Measurements from ENCODE around the gene TBC1D20. TPM values are rescaled to one million over a fixed set of nuclear protein-coding genes. Genes with fewer than 3 reads are reported as not detected.
"Not testable (repeated sequence)": the region's sequence is repeated elsewhere in the genome, so short reads cannot be mapped to it uniquely, and the experiment has no call there.

Gene TBC1D20
- total RNA-seq, 1 donor, result 64.8 TPM

DNA sequence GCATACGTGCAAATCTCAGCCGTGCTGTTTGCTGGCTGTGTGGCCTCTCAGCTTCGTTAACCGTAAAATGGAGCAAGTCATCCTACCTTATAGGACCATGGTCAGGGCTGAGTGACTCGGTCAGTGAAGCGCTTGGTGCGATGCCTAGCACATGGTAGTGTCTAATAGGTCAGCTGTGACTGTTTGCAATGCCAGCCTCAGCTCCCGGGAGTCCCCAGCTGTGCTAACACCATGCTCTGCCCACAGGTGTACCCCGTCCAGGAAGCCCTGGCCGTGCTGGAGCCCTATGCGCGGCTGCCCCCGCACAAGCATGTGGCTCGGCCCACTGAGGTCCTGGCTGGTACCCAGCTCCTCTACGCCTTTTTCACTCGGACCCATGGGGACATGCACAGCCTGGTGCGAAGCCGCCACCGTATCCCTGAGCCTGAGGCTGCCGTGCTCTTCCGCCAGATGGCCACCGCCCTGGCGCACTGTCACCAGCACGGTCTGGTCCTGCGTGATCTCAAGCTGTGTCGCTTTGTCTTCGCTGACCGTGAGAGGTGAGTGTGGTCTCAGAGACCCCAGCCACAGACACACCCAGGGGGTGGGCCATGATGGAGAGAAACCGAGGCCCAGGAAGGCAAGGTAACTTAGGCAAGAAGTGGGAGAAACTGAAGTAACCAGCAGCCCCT, 71.2 kb downstream of the TBC1D20 start:
- Histone ChIP-seq H3K79me2 (ENCODE audit: insufficient read depth, low read length) (no peaks in the 10 kb centered on the region), H3K27ac (ENCODE audit: low read depth, low read length) (no peak overlapping the region), H4K20me1 (ENCODE audit: insufficient read depth, low read length) (no peaks in the 10 kb centered on the region), H3K9me3 (ENCODE audit: low read depth, low read length) (no peaks in the 10 kb centered on the region), H3K27me3 (ENCODE audit: insufficient read depth, low read length) (no peaks in the 10 kb centered on the region), H3K4me3 (ENCODE audit: insufficient read depth, low read length) (no peak overlapping the region), H2AFZ (ENCODE audit: low read length) (no peak overlapping the region), H3K36me3 (ENCODE audit: insufficient read depth, low read length) (peaks cover 25% of the 10 kb centered on the region), H3K4me2 (ENCODE audit: insufficient read depth, low read length) (no peak overlapping the region), H3K4me1 (ENCODE audit: insufficient read depth, low read length) (no peaks in the 10 kb centered on the region)
- no peak for TF ChIP-seq CTCF (IDR thresholded peaks at IDR 0.05; ENCODE audit: extremely low read depth, low read depth, low read length)
- peak; percentile 74 for DNase-seq (ENCODE audit: insufficient read length, low spot score, missing footprints)

GRCh38 chr20:389220-389619, 73.1 kb downstream of the TBC1D20 start:
- TF ChIP-seq CTCF (IDR thresholded peaks at IDR 0.05; ENCODE audit: extremely low read depth, low read depth, low read length), result no peak
- H3K4me1 ChIP-seq (ENCODE audit: insufficient read depth, low read length), result no peaks in the 10 kb centered on the region
- H3K27me3 ChIP-seq (ENCODE audit: insufficient read depth, low read length), result no peaks in the 10 kb centered on the region
- peak; percentile 68 for DNase-seq (ENCODE audit: insufficient read length, low spot score, missing footprints)
- no peak overlapping the region for H3K4me2 ChIP-seq (ENCODE audit: insufficient read depth, low read length)
- no peaks in the 10 kb centered on the region for H3K9me3 ChIP-seq (ENCODE audit: low read depth, low read length)
- no peak overlapping the region for H3K4me3 ChIP-seq (ENCODE audit: insufficient read depth, low read length)
- peaks cover 21% of the 10 kb centered on the region for H3K36me3 ChIP-seq (ENCODE audit: insufficient read depth, low read length)
- peaks cover 4% of the 10 kb centered on the region for H3K79me2 ChIP-seq (ENCODE audit: insufficient read depth, low read length)
- H2AFZ ChIP-seq (ENCODE audit: low read length), result no peak overlapping the region
- H4K20me1 ChIP-seq (ENCODE audit: insufficient read depth, low read length), result no peaks in the 10 kb centered on the region
- no peak overlapping the region for H3K27ac ChIP-seq (ENCODE audit: low read depth, low read length)

DNA sequence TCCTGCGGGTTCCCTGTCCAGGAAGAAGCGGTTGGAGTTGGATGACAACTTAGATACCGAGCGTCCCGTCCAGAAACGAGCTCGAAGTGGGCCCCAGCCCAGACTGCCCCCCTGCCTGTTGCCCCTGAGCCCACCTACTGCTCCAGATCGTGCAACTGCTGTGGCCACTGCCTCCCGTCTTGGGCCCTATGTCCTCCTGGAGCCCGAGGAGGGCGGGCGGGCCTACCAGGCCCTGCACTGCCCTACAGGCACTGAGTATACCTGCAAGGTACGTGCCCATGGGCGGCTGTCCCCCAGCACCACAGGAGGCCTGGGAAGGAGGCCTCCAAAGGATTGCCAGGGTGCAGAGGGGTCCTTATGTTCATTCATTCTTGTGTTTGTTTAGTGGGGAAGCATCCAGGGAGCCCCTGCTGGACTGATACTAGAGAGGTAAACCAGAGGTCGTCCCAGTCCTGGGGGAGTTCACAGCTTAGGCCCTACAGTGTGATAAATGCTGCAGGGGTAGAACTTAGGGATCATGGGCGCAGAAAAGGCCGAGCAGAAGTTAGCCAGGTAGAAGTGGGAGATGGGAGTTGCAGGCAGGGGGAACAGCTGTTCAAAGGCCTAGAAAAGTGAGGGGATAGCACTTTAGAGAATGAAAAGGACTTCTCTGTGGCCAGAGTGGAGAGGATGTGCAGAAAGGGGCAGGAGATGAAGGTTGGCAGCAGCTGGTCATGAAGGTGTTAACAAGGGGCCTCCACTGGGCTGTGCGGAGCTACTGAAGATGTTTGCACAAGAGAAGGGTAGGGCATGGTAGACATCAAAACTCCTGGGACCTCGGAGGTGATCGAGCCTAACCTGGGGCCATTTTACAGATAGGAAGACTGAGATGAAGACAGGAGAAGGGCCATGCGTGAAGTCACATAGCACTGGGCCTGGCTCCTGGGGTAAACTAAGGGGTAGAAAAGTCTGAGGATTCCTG, 74.0 kb downstream of the TBC1D20 start:
- Histone ChIP-seq H3K36me3 (ENCODE audit: insufficient read depth, low read length) (peaks cover 20% of the 10 kb centered on the region), H3K4me1 (ENCODE audit: insufficient read depth, low read length) (no peaks in the 10 kb centered on the region), H3K4me3 (ENCODE audit: insufficient read depth, low read length) (no peak overlapping the region), H3K79me2 (ENCODE audit: insufficient read depth, low read length) (peaks cover 4% of the 10 kb centered on the region), H3K4me2 (ENCODE audit: insufficient read depth, low read length) (no peak overlapping the region), H2AFZ (ENCODE audit: low read length) (no peak overlapping the region), H3K27ac (ENCODE audit: low read depth, low read length) (no peak overlapping the region), H3K9me3 (ENCODE audit: low read depth, low read length) (no peaks in the 10 kb centered on the region), H3K27me3 (ENCODE audit: insufficient read depth, low read length) (no peaks in the 10 kb centered on the region), H4K20me1 (ENCODE audit: insufficient read depth, low read length) (no peaks in the 10 kb centered on the region)
- no peak for DNase-seq (ENCODE audit: insufficient read length, low spot score, missing footprints)
- TF ChIP-seq CTCF (IDR thresholded peaks at IDR 0.05; ENCODE audit: extremely low read depth, low read depth, low read length), result no peak

DNA sequence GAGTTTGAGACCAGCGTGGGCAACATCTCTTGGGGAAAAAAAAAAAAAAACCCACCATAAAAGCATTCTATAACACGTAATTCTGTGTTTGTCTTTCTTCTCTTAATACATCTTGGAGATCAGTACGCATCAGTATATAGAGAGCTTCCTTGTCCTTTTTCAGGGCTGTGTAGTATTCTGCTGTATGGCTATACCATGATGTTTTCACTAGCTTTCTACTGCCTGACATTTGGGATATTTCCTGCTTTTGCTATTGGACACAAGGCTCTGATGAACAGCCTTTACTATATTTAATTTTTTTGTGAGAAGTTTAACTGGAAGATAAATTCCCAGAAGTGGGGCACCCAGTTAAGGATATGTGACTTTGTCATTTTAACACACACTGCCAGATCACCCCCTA, 74.8 kb downstream of the TBC1D20 start:
- Histone ChIP-seq H3K9me3 (ENCODE audit: low read depth, low read length) (no peaks in the 10 kb centered on the region), H3K4me2 (ENCODE audit: insufficient read depth, low read length) (no peak overlapping the region), H3K4me3 (ENCODE audit: insufficient read depth, low read length) (no peak overlapping the region), H3K36me3 (ENCODE audit: insufficient read depth, low read length) (peaks cover 20% of the 10 kb centered on the region), H3K79me2 (ENCODE audit: insufficient read depth, low read length) (peaks cover 9% of the 10 kb centered on the region), H4K20me1 (ENCODE audit: insufficient read depth, low read length) (peaks cover 6% of the 10 kb centered on the region), H3K27me3 (ENCODE audit: insufficient read depth, low read length) (no peaks in the 10 kb centered on the region), H3K27ac (ENCODE audit: low read depth, low read length) (no peak overlapping the region), H2AFZ (ENCODE audit: low read length) (no peak overlapping the region), H3K4me1 (ENCODE audit: insufficient read depth, low read length) (no peaks in the 10 kb centered on the region)
- TF ChIP-seq CTCF (IDR thresholded peaks at IDR 0.05; ENCODE audit: extremely low read depth, low read depth, low read length), result no peak
- no peak for DNase-seq (ENCODE audit: insufficient read length, low spot score, missing footprints)

- DNase-seq (ENCODE audit: insufficient read length, low spot score, missing footprints); H3K27me3 ChIP-seq (ENCODE audit: insufficient read depth, low read length); H3K9me3 ChIP-seq (ENCODE audit: low read depth, low read length); H3K27ac ChIP-seq (ENCODE audit: low read depth, low read length); H3K4me1 ChIP-seq (ENCODE audit: insufficient read depth, low read length); H3K4me2 ChIP-seq (ENCODE audit: insufficient read depth, low read length); H3K4me3 ChIP-seq (ENCODE audit: insufficient read depth, low read length); H2AFZ ChIP-seq (ENCODE audit: low read length): not testable (repeated sequence)
- H3K79me2 ChIP-seq (ENCODE audit: insufficient read depth, low read length), result peaks cover 14% of the 10 kb centered on the region
- peaks cover 15% of the 10 kb centered on the region for H3K36me3 ChIP-seq (ENCODE audit: insufficient read depth, low read length)
- peaks cover 10% of the 10 kb centered on the region for H4K20me1 ChIP-seq (ENCODE audit: insufficient read depth, low read length)
These were observed 75.7 kb downstream of the TBC1D20 start for GRCh38 chr20:386634-387033.
